Keratinocyte (primary cell): ENCODE data around the gene AKAP6. TPM values are rescaled to one million over a fixed set of nuclear protein-coding genes. Genes with fewer than 3 reads are reported as not detected.
A peak's percentile ranks its signal among the peaks of the same experiment; 100 is the strongest.

ENCODE experiments used
- DNase-seq: peaks from one replicate; pipeline ENCODE4 v3.0.0-alpha.2; 2011; ENCODE audit warnings: low read depth, missing footprints, low spot score
- FAIRE-seq: peaks from 2 replicates; lab custom pipeline; 2011; peaks lifted over from hg19 to GRCh38; lab: Jason Lieb, UNC
- H2AFZ ChIP-seq: 2 replicates; pipeline ENCODE4 v1.6.0; 2012; ENCODE audit warnings: low read length, control low read depth, inconsistent platforms; ENCODE audit not compliant: control insufficient read depth
- H3K27ac ChIP-seq: 2 replicates; pipeline ENCODE4 v1.5.1; 2011; ENCODE audit warnings: low read length; ENCODE audit not compliant: control insufficient read depth, insufficient read depth
- H3K27me3 ChIP-seq: 3 replicates; pipeline ENCODE4 v1.6.0; 2011; ENCODE audit warnings: low read length; ENCODE audit not compliant: control insufficient read depth, insufficient read depth; ENCODE audit errors: extremely low read depth
- H3K36me3 ChIP-seq, 2 experiments: 2 replicates in 1 of 2; 3 replicates in 1 of 2; pipeline ENCODE4 v1.5.1; 2011; ENCODE audit warnings: low read length in 2 of 2, mild to moderate bottlenecking in 1 of 2; ENCODE audit not compliant: control insufficient read depth in 2 of 2, insufficient read depth in 2 of 2; ENCODE audit errors: extremely low read depth in 1 of 2
- H3K4me1 ChIP-seq: 3 replicates; pipeline ENCODE4 v1.5.1; 2011; ENCODE audit warnings: low read length; ENCODE audit not compliant: control insufficient read depth, insufficient read depth; ENCODE audit errors: extremely low read depth
- H3K4me2 ChIP-seq: 3 replicates; pipeline ENCODE4 v1.6.0; 2011; ENCODE audit warnings: low read depth, low read length; ENCODE audit not compliant: control insufficient read depth, insufficient read depth; ENCODE audit errors: extremely low read depth
- H3K4me3 ChIP-seq, 3 experiments: fragments of 200-600 bp in 1 of 3; sonication (generic) in 1 of 3; 2 replicates in 2 of 3; 3 replicates in 1 of 3; pipeline ENCODE4 v1.5.1; 2011 to 2016; ENCODE audit warnings: low read length in 3 of 3, mild to moderate bottlenecking in 3 of 3, control low read depth in 2 of 3, inconsistent platforms in 1 of 3, low read depth in 1 of 3, mixed read lengths in 1 of 3, mixed run types in 1 of 3, moderate library complexity in 1 of 3; ENCODE audit not compliant: control insufficient read depth in 2 of 3, insufficient read depth in 2 of 3; ENCODE audit errors: extremely low read depth in 1 of 3
- H3K79me2 ChIP-seq: 2 replicates; pipeline ENCODE4 v1.6.0; 2012; ENCODE audit warnings: low read length; ENCODE audit not compliant: control insufficient read depth, insufficient read depth
- H3K9ac ChIP-seq: 3 replicates; pipeline ENCODE4 v1.6.0; 2011; ENCODE audit warnings: low read length; ENCODE audit not compliant: control insufficient read depth, insufficient read depth; ENCODE audit errors: extremely low read depth
- H3K9me1 ChIP-seq: 3 replicates; pipeline ENCODE4 v1.6.0; 2011; ENCODE audit warnings: low read length; ENCODE audit not compliant: control insufficient read depth, insufficient read depth; ENCODE audit errors: extremely low read depth
- H3K9me3 ChIP-seq: 2 replicates; pipeline ENCODE4 v1.5.1; 2012; ENCODE audit warnings: low read depth, low read length; ENCODE audit not compliant: control insufficient read depth
- H4K20me1 ChIP-seq: 3 replicates; pipeline ENCODE4 v1.6.0; 2011; ENCODE audit warnings: low read length; ENCODE audit not compliant: control insufficient read depth, insufficient read depth; ENCODE audit errors: extremely low read depth
- CTCF ChIP-seq, 3 experiments: IDR thresholded peaks in 1 of 3; conservative IDR thresholded peaks in 1 of 3; optimal IDR thresholded peaks in 1 of 3; 2 replicates in 2 of 3; 3 replicates in 1 of 3; pipeline versions ENCODE3 to v1.5.1; 2011; ENCODE audit warnings: low read length in 3 of 3, mild to moderate bottlenecking in 3 of 3, moderate library complexity in 2 of 3, control low read depth in 1 of 3, inconsistent platforms in 1 of 3; ENCODE audit not compliant: insufficient read depth in 2 of 3; ENCODE audit errors: extremely low read depth in 1 of 3
- EZH2 ChIP-seq: IDR thresholded peaks from one replicate; pipeline ENCODE4 v1.6.1; 2012; ENCODE audit warnings: inconsistent platforms, mild to moderate bottlenecking, low read length, moderate library complexity
- dilution Hi-C: fragments of 300-500 bp; cut with MboI; formaldehyde crosslinking; loops from one replicate; pipeline ENCODE4 v1.7.0; 2020; ENCODE audit warnings: low sequenced_read_pairs; ENCODE audit not compliant: extremely low pct_ligation_motif_present
- polyA plus RNA-seq, 5 experiments: library from polyadenylated mRNA; depleted of rRNA in 3 of 5; stranded (reverse) in 3 of 5; stranded (forward) in 1 of 5; unstranded in 1 of 5; fragments of >200 nt; gene quantifications; 1 replicate in 1 of 5; 2 replicates in 3 of 5; 3 replicates in 1 of 5; pipeline versions ENCODE4 v1.2.1 to v1.2.3, GENCODE V29; 2011 to 2012; ENCODE audit warnings: missing spikeins in 2 of 5, low read depth in 1 of 5, low replicate concordance in 1 of 5

The AKAP6 gene
- polyA plus RNA-seq, 1 donor (not counting 4 experiments of a cell fraction or from before 2014, with no cell fraction given), result 2.0 TPM

DNA sequence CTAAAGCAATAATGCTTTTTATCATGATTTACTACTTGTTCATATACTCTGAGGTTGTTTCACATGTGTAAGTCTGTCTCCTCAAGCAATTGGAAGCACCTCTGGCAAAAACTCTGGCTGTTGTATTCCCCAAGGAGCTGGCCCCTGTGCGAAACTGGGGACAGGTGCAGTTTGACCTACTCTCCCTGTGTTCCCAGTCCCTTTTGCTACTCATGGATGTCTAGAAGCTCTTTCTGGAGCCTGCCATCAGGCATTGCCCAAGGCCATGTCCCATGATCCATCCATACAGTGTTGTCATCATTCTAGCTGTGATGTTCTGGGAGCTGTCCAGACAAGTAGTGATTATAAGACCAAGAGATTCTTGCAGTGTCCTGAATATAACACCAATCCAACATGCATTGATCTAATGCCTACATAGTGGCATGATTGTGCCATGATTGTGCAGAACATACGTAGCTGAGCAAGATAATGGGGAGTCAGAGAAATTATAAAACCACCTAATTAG is 14.9 kb downstream of the AKAP6 start:
- H3K9me3 ChIP-seq, result no peaks in the 10 kb centered on the region
- peak; percentile 98 for FAIRE-seq
- H3K4me3 ChIP-seq, result no peak overlapping the region
- H3K27me3 ChIP-seq, result no peaks in the 10 kb centered on the region
- H4K20me1 ChIP-seq, result no peaks in the 10 kb centered on the region
- dilution Hi-C loops, result no loop called here
- TF ChIP-seq EZH2 (no peak), CTCF (optimal IDR thresholded peaks at IDR 0.05 in 1 of 3, IDR thresholded peaks at IDR 0.05 in 1 of 3, conservative IDR thresholded peaks at IDR 0.05 in 1 of 3; ENCODE audit: extremely low read depth in 1 of 3, insufficient read depth in 2 of 3, low read length in 3 of 3) (no peak)
- H3K27ac ChIP-seq, result peak overlapping the region; percentile 86
- DNase-seq, result peak; percentile 85
- H3K9ac ChIP-seq, result peak overlapping the region; percentile 34
- H3K79me2 ChIP-seq, result no peaks in the 10 kb centered on the region
- no peak overlapping the region for H2AFZ ChIP-seq
- H3K36me3 ChIP-seq, result no peaks in the 10 kb centered on the region
- peak overlapping the region; percentile 65 for H3K4me2 ChIP-seq
- peaks cover 47% of the 10 kb centered on the region for H3K4me1 ChIP-seq
- H3K9me1 ChIP-seq, result no peaks in the 10 kb centered on the region

- Histone ChIP-seq H3K79me2 (no peaks in the 10 kb centered on the region), H3K9me1 (no peaks in the 10 kb centered on the region), H3K4me2 (peak overlapping the region; percentile 20), H3K4me1 (peaks cover 58% of the 10 kb centered on the region), H3K9ac (peak overlapping the region; percentile 39), H3K4me3 (no peak overlapping the region), H3K36me3 (no peaks in the 10 kb centered on the region), H2AFZ (peak overlapping the region; percentile 45), H3K27me3 (no peaks in the 10 kb centered on the region), H3K27ac (peak overlapping the region; percentile 86), H4K20me1 (no peaks in the 10 kb centered on the region), H3K9me3 (no peaks in the 10 kb centered on the region)
- TF ChIP-seq CTCF (optimal IDR thresholded peaks at IDR 0.05 in 1 of 3, IDR thresholded peaks at IDR 0.05 in 1 of 3, conservative IDR thresholded peaks at IDR 0.05 in 1 of 3; ENCODE audit: extremely low read depth in 1 of 3, insufficient read depth in 2 of 3, low read length in 3 of 3), result peak in 1 of 3 experiments; percentile 21
- no peak for TF ChIP-seq EZH2
- dilution Hi-C loops, result no loop called here
- DNase-seq, result peak; percentile 95
- peak; percentile 98 for FAIRE-seq
Measured at GRCh38 chr14:32345311-32345791, 16.3 kb downstream of the AKAP6 start.
